OCI-LY3 (cell line): ENCODE results near the gene MROH7.

ENCODE experiments used
- EZH2phosphoT487 ChIP-seq: fragments of 200-600 bp; shearing (Covaris generic); IDR thresholded peaks from 2 replicates; pipeline ENCODE4 v1.6.1; 2018; ENCODE audit warnings: antibody characterized with exemption, mixed run types, low read depth
- TF ChIP-seq, protein P1 (sequence below): fragments of 200-600, 300-600 bp; sonication (generic); IDR thresholded peaks from 2 replicates; pipeline ENCODE4 v1.5.1; 2014; ENCODE audit warnings: antibody characterized with exemption, low read length, low read depth

DNA sequence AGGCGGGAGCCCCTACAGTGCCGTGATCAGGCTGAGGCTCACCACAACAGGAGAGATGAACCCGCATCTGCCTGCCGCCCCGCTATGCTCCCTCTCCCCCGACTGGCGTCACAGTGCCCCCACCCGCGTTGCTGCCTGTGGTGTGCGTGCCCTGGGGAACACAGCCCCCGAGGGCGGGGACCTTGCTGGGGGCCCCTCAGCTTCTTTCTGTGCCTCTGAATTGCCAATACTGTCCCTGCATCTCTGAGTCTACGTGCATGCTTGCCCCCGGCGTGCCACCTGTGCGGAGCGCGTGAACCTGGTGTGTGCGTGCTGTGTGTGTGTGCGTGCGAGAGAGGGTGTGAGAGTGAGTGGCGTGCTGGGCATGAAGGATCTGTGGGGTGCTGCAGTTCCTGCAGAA is 112.5 kb downstream of the MROH7 start:
- TF ChIP-seq, protein P1, sequence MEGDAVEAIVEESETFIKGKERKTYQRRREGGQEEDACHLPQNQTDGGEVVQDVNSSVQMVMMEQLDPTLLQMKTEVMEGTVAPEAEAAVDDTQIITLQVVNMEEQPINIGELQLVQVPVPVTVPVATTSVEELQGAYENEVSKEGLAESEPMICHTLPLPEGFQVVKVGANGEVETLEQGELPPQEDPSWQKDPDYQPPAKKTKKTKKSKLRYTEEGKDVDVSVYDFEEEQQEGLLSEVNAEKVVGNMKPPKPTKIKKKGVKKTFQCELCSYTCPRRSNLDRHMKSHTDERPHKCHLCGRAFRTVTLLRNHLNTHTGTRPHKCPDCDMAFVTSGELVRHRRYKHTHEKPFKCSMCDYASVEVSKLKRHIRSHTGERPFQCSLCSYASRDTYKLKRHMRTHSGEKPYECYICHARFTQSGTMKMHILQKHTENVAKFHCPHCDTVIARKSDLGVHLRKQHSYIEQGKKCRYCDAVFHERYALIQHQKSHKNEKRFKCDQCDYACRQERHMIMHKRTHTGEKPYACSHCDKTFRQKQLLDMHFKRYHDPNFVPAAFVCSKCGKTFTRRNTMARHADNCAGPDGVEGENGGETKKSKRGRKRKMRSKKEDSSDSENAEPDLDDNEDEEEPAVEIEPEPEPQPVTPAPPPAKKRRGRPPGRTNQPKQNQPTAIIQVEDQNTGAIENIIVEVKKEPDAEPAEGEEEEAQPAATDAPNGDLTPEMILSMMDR = no peak
- TF ChIP-seq EZH2phosphoT487 = no peak
